Endothelial cell of umbilical vein (primary cell): ENCODE data around the gene TLR9. TPM values are rescaled to one million over a fixed set of nuclear protein-coding genes. Genes with fewer than 3 reads are reported as not detected.

Source experiments
- BruUV-seq: library from RNA; stranded (reverse); fragments of 400-500 nt; replicated peaks from 2 replicates; lab custom pipeline; 2021; lab: Mats Ljungman, UMichigan
- CTCF ChIA-PET: fragments of 300-600, 350-600 bp; sonication (Branson Sonifier 250); formaldehyde crosslinking; loops from one replicate; lab custom pipeline; 2021; ENCODE audit warnings: antibody characterized with exemption, inconsistent platforms; lab: Charles Lee
- POLR2A ChIA-PET: fragments of 300-600, 350-600 bp; sonication (Branson Sonifier 250); formaldehyde crosslinking; loops from one replicate; lab custom pipeline; 2021; ENCODE audit warnings: antibody characterized with exemption, inconsistent platforms; lab: Charles Lee
- DNase-seq: peaks from one replicate; pipeline ENCODE4 v3.0.0-alpha.2; 2011; ENCODE audit warnings: low read depth, low spot score
- FAIRE-seq: peaks from 2 replicates; lab custom pipeline; 2011; peaks lifted over from hg19 to GRCh38; lab: Jason Lieb, UNC
- H2AFZ ChIP-seq: 2 replicates; pipeline ENCODE4 v1.6.0; 2012; ENCODE audit warnings: low read depth, low read length, control low read depth, inconsistent platforms
- H3K27ac ChIP-seq: 2 replicates; pipeline ENCODE4 v1.5.1; 2011; ENCODE audit warnings: low read depth, mild to moderate bottlenecking, control low read depth, low read length, moderate library complexity; ENCODE audit not compliant: insufficient read depth
- H3K27me3 ChIP-seq, 2 experiments: 2 replicates each; pipeline versions ENCODE4 v1.6.0 to v1.6.1; 2011; ENCODE audit warnings: low read length in 2 of 2, mixed read lengths in 1 of 2; ENCODE audit not compliant: control insufficient read depth in 2 of 2, insufficient read depth in 2 of 2
- H3K36me3 ChIP-seq, 2 experiments: 2 replicates in 1 of 2; 3 replicates in 1 of 2; pipeline ENCODE4 v1.5.1; 2011; ENCODE audit warnings: low read length in 2 of 2, mild to moderate bottlenecking in 1 of 2, moderate library complexity in 1 of 2; ENCODE audit not compliant: control insufficient read depth in 2 of 2, insufficient read depth in 2 of 2; ENCODE audit errors: extremely low read depth in 1 of 2
- H3K4me1 ChIP-seq: 3 replicates; pipeline ENCODE4 v1.5.1; 2011; ENCODE audit warnings: mild to moderate bottlenecking, low read length; ENCODE audit not compliant: control insufficient read depth, insufficient read depth; ENCODE audit errors: extremely low read depth
- H3K4me2 ChIP-seq: 2 replicates; pipeline ENCODE4 v1.6.1; 2011; ENCODE audit warnings: low read length, control low read depth, mixed read lengths; ENCODE audit not compliant: insufficient read depth
- H3K4me3 ChIP-seq, 3 experiments: fragments of 200-600 bp in 1 of 3; sonication (generic), shearing (Covaris generic) in 1 of 3; replicated peaks in 1 of 3; 2 replicates each; pipeline ENCODE4 v1.5.1; 2011 to 2016; ENCODE audit warnings: control low read depth in 3 of 3, low read length in 3 of 3, mild to moderate bottlenecking in 2 of 3, inconsistent platforms in 1 of 3, low read depth in 1 of 3, moderate library complexity in 1 of 3; ENCODE audit not compliant: insufficient read depth in 1 of 3
- H3K79me2 ChIP-seq: 2 replicates; pipeline ENCODE4 v1.6.0; 2012; ENCODE audit warnings: low read length, inconsistent platforms; ENCODE audit not compliant: control insufficient read depth, insufficient read depth
- H3K9ac ChIP-seq: replicated peaks from 2 replicates; pipeline ENCODE3; 2011; ENCODE audit warnings: low read length, control low read depth; ENCODE audit not compliant: insufficient read depth; ENCODE audit errors: extremely low read depth
- H3K9me1 ChIP-seq: replicated peaks from 3 replicates; pipeline ENCODE4 v1.6.0; 2011; ENCODE audit warnings: mild to moderate bottlenecking, low read length; ENCODE audit not compliant: control insufficient read depth, insufficient read depth; ENCODE audit errors: extremely low read depth
- H3K9me3 ChIP-seq: replicated peaks from 2 replicates; pipeline ENCODE4 v1.5.1; 2012; ENCODE audit warnings: low read length, inconsistent platforms; ENCODE audit not compliant: control insufficient read depth, insufficient read depth
- H4K20me1 ChIP-seq: replicated peaks from 2 replicates; pipeline ENCODE3; 2011; ENCODE audit warnings: mild to moderate bottlenecking, low read length; ENCODE audit not compliant: control insufficient read depth, insufficient read depth; ENCODE audit errors: extremely low read depth
- EZH2 ChIP-seq: IDR thresholded peaks from 2 replicates; pipeline ENCODE4 v1.6.1; 2012; ENCODE audit warnings: borderline replicate concordance, low read depth, mild to moderate bottlenecking, moderate library complexity, low read length, inconsistent platforms; ENCODE audit not compliant: severe bottlenecking
- GATA2 ChIP-seq: IDR thresholded peaks from 2 replicates; pipeline ENCODE4 v1.7.0; 2011; ENCODE audit warnings: low read depth, mild to moderate bottlenecking, moderate library complexity, mixed read lengths, low read length; ENCODE audit not compliant: insufficient read length, insufficient read depth
- JUN ChIP-seq: IDR thresholded peaks from 2 replicates; pipeline ENCODE4 v1.6.1; 2011; ENCODE audit warnings: borderline replicate concordance, low read depth; ENCODE audit not compliant: insufficient read length, insufficient read depth
- POLR2AphosphoS5 ChIP-seq: IDR thresholded peaks from 2 replicates; pipeline ENCODE4 v1.6.1; 2012; ENCODE audit warnings: low read depth, mild to moderate bottlenecking, control low read depth, low read length, moderate library complexity; ENCODE audit not compliant: insufficient read depth
- dilution Hi-C: fragments of 300-500 bp; cut with MboI; formaldehyde crosslinking; loops from one replicate; pipeline ENCODE4 v1.15.0; 2019; ENCODE audit warnings: low sequenced_read_pairs; ENCODE audit not compliant: extremely low pct_ligation_motif_present
- intact Hi-C: fragments of 100-400 bp; cut with micrococcal nuclease; formaldehyde crosslinking; loops from one replicate; pipeline ENCODE4 v1.10.0; 2022
- polyA plus RNA-seq, 4 experiments: library from polyadenylated mRNA; depleted of rRNA in 3 of 4; stranded (reverse) in 3 of 4; unstranded in 1 of 4; fragments of >200 nt; gene quantifications; 2 replicates each; pipeline versions ENCODE4 v1.2.1 to v1.2.3, GENCODE V29; 2011 to 2012; ENCODE audit warnings: missing spikeins in 1 of 4
- total RNA-seq: library from RNA; stranded (reverse); gene quantifications from 2 replicates; pipeline ENCODE4 v1.2.3, GENCODE V29; 2021
- TF ChIP-seq, protein P1 (sequence below), 2 donors: IDR thresholded peaks; 1 replicate in 1 of 2; 2 replicates in 1 of 2; pipeline ENCODE4 v1.5.1; 2011; ENCODE audit warnings: low read length in 2 of 2, mild to moderate bottlenecking in 2 of 2, moderate library complexity in 2 of 2, control low read depth in 1 of 2, inconsistent platforms in 1 of 2, low read depth in 1 of 2; ENCODE audit not compliant: insufficient read depth in 1 of 2; ENCODE audit errors: extremely low read depth in 1 of 2

Gene TLR9
- total and polyA plus RNA-seq, 2 donors (not counting 3 experiments of a cell fraction or from before 2014, with no cell fraction given) = not detected

DNA sequence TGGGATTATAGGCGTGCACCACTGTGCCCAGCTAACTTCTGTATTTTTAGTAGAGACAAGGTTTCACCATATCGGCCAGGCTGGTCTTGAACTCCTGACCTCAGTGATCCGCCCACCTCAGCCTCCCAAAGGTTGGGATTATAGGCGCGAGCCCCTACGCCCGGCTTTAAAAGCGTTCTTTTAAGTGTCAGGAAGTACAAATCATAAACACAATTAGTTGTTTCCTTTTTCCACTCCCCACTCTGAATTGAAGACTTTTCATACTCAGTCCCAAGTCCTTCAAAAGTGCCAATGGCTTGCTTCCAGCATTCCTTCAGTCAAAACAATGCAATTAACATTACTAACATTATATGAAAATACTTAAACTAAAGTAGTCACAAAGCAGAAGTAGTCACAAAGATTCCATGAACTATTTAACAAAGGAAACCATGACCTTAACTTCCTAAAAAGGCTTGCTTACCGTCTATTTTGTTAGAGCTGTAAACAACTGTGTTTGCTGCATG lies 44.9 kb upstream of the TLR9 start:
- peak overlapping the region; percentile 11 for H3K4me2 ChIP-seq
- ChIA-PET CTCF (interaction anchor here (1.7 to 2.6 kb wide), 4 partner anchors 12 to 69 kb away, joined by 6 to 13 read pairs (median 9); no protein-coding TSS in a partner anchor), POLR2A (no interaction called here)
- intact Hi-C loops = loop anchor here (1.0 kb wide), 2 partner anchors 8 to 11 kb away; partner anchors contain the start of gene WDR82
- H2AFZ ChIP-seq = no peak overlapping the region
- no TSS peak for BruUV-seq
- H3K9ac ChIP-seq = peak overlapping the region; percentile 5
- no peaks in the 10 kb centered on the region for H3K9me1 ChIP-seq
- no peak overlapping the region for H3K4me3 ChIP-seq
- peaks cover 38% of the 10 kb centered on the region for H3K4me1 ChIP-seq
- no peak for TF ChIP-seq EZH2
- TF ChIP-seq POLR2AphosphoS5 = no peak
- TF ChIP-seq JUN = peak; percentile 16
- TF ChIP-seq, protein P1, sequence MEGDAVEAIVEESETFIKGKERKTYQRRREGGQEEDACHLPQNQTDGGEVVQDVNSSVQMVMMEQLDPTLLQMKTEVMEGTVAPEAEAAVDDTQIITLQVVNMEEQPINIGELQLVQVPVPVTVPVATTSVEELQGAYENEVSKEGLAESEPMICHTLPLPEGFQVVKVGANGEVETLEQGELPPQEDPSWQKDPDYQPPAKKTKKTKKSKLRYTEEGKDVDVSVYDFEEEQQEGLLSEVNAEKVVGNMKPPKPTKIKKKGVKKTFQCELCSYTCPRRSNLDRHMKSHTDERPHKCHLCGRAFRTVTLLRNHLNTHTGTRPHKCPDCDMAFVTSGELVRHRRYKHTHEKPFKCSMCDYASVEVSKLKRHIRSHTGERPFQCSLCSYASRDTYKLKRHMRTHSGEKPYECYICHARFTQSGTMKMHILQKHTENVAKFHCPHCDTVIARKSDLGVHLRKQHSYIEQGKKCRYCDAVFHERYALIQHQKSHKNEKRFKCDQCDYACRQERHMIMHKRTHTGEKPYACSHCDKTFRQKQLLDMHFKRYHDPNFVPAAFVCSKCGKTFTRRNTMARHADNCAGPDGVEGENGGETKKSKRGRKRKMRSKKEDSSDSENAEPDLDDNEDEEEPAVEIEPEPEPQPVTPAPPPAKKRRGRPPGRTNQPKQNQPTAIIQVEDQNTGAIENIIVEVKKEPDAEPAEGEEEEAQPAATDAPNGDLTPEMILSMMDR (IDR thresholded peaks at IDR 0.05; ENCODE audit: extremely low read depth in 1 of 2, insufficient read depth in 1 of 2, low read depth in 1 of 2, low read length in 2 of 2) = no peak
- TF ChIP-seq GATA2 = no peak
- H3K79me2 ChIP-seq = peaks cover 88% of the 10 kb centered on the region
- H3K36me3 ChIP-seq = peaks cover 10 to 25% of the 10 kb centered on the region in 2 experiments
- no peaks in the 10 kb centered on the region for H3K9me3 ChIP-seq
- H4K20me1 ChIP-seq = peaks cover 5% of the 10 kb centered on the region
- no peaks in the 10 kb centered on the region for H3K27me3 ChIP-seq
- peak; percentile 81 for FAIRE-seq
- dilution Hi-C loops = no loop called here
- peak; percentile 93 for DNase-seq
- peak overlapping the region; percentile 66 for H3K27ac ChIP-seq
